HG03460 (cell line): ENCODE results near the gene SLAMF7.

Experiments used
- ATAC-seq: cut with Tn5 transposase; IDR thresholded peaks from one replicate; pipeline ENCODE4 v1.9.1; 2021; ENCODE audit not compliant: unreplicated experiment

SLAMF7 gene

GRCh38 chr1:160799641-160800040 lies 60.6 kb downstream of the SLAMF7 start:
- ATAC-seq = no peak

GRCh38 chr1:160800142-160800541 lies 61.1 kb downstream of the SLAMF7 start:
- ATAC-seq = no peak

- no peak for ATAC-seq
Measured at GRCh38 chr1:160800645-160801408, 61.8 kb downstream of the SLAMF7 start.

GRCh38 chr1:160801836-160802580 lies 63.0 kb downstream of the SLAMF7 start:
- no peak for ATAC-seq
